Progenitor cell of endocrine pancreas (in vitro differentiated cells): ENCODE results near the gene SLC1A1. TPM values are rescaled to one million over a fixed set of nuclear protein-coding genes. Genes with fewer than 3 reads are reported as not detected.
"Not testable (repeated sequence)": the region's sequence is repeated elsewhere in the genome, so short reads cannot be mapped to it uniquely, and the experiment has no call there.

Source experiments
- DNase-seq: peaks from one replicate; pipeline ENCODE4 v3.0.0; 2021; ENCODE audit warnings: low spot score; ENCODE audit not compliant: unreplicated experiment
- H3K27ac Mint-ChIP-seq: 2 replicates; pipeline ENCODE4 v1.8.0; 2021; ENCODE audit warnings: mild to moderate bottlenecking, moderate library complexity, mixed read lengths
- H3K27me3 Mint-ChIP-seq: 2 replicates; pipeline ENCODE4 v1.8.0; 2021; ENCODE audit warnings: mixed read lengths
- H3K36me3 Mint-ChIP-seq: 2 replicates; pipeline ENCODE4 v1.8.0; 2022; ENCODE audit warnings: mixed read lengths; ENCODE audit not compliant: insufficient read depth
- H3K4me1 Mint-ChIP-seq: 2 replicates; pipeline ENCODE4 v1.8.0; 2021; ENCODE audit warnings: low read depth, mixed read lengths
- H3K4me3 Mint-ChIP-seq: 2 replicates; pipeline ENCODE4 v1.8.0; 2021; ENCODE audit warnings: low read depth, mild to moderate bottlenecking, moderate library complexity, mixed read lengths
- H3K9me3 Mint-ChIP-seq: 2 replicates; pipeline ENCODE4 v1.8.0; 2021; ENCODE audit warnings: low read depth, mixed read lengths
- total RNA-seq: library from RNA; stranded (reverse); gene quantifications from 2 replicates; pipeline ENCODE4 v1.2.1, GENCODE V29; 2021
- TF ChIP-seq, protein P1 (sequence below): fragments of 200-600 bp; sonication (generic); IDR thresholded peaks from one replicate; pipeline ENCODE4 v1.5.0; 2021; ENCODE audit warnings: antibody characterized with exemption, mild to moderate bottlenecking; ENCODE audit not compliant: unreplicated experiment

The SLC1A1 gene
- total RNA-seq, 1 donor from 2014 or later, result 3.8 TPM

DNA sequence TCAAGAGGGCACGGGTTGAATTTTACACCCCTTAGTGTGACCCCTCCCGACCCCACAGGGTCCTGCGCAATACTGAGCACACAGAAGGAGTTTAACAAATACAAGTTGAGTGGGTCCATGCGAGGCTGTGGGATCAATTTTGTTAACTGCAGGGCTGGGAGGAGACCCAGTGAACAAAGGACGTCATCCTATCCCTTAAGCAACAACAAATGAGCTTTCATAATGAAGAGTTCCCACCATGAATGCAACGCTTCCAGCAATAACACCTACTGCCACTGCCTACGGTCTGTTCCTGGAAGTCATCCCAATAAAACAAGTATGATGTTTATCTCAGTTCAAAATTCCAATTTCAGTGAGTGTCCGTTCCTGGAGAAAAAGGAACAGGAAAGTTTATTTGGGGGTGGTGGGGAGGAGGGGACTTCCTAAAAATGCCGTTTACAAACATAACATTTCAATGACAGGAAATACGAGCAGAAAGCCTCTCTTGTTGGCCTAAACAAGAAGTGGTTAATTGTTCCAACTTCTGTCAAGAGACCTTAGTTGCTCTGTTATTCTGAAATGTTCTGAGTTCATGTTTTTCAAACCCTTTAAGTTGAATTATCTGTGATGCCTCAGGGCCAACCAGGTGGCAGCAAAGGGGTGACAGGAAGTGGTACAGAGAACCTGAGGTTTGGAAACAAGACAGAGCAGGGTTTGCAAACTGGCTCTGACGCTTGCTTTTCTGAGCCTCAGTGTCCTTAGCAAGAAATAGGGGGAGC is 106.1 kb downstream of the SLC1A1 start:
- Mint-ChIP-seq H3K36me3 (no peaks in the 10 kb centered on the region), H3K4me1 (no peaks in the 10 kb centered on the region), H3K27ac (no peak overlapping the region), H3K27me3 (no peaks in the 10 kb centered on the region), H3K4me3 (no peak overlapping the region), H3K9me3 (no peaks in the 10 kb centered on the region)
- TF ChIP-seq, protein P1, sequence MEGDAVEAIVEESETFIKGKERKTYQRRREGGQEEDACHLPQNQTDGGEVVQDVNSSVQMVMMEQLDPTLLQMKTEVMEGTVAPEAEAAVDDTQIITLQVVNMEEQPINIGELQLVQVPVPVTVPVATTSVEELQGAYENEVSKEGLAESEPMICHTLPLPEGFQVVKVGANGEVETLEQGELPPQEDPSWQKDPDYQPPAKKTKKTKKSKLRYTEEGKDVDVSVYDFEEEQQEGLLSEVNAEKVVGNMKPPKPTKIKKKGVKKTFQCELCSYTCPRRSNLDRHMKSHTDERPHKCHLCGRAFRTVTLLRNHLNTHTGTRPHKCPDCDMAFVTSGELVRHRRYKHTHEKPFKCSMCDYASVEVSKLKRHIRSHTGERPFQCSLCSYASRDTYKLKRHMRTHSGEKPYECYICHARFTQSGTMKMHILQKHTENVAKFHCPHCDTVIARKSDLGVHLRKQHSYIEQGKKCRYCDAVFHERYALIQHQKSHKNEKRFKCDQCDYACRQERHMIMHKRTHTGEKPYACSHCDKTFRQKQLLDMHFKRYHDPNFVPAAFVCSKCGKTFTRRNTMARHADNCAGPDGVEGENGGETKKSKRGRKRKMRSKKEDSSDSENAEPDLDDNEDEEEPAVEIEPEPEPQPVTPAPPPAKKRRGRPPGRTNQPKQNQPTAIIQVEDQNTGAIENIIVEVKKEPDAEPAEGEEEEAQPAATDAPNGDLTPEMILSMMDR, result no peak
- no peak for DNase-seq

DNA sequence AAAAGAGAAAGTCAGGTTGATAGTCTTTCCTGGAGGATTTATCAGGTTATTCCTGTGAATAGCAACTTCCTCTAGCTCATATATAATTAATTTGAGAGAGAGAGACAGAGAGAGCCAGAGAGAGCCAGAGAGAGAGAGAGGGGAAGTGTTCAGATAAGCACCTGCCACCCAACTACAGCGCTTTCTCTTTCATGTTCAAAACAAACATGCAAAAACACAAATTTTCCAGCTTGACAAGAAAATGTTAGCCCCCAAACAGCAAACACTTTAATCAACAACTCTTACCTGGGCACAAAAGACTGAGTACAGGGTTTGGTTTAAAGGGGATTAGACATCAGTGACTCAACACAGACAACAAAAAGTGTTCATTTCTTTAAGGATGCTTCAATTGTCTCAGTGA is 110.1 kb downstream of the SLC1A1 start:
- peaks cover 2% of the 10 kb centered on the region for H3K36me3 Mint-ChIP-seq
- no peaks in the 10 kb centered on the region for H3K9me3 Mint-ChIP-seq
- H3K27ac Mint-ChIP-seq, result no peak overlapping the region
- DNase-seq, result no peak
- H3K27me3 Mint-ChIP-seq, result no peaks in the 10 kb centered on the region
- no peaks in the 10 kb centered on the region for H3K4me1 Mint-ChIP-seq
- TF ChIP-seq, protein P1, result no peak
- H3K4me3 Mint-ChIP-seq, result no peak overlapping the region

DNA sequence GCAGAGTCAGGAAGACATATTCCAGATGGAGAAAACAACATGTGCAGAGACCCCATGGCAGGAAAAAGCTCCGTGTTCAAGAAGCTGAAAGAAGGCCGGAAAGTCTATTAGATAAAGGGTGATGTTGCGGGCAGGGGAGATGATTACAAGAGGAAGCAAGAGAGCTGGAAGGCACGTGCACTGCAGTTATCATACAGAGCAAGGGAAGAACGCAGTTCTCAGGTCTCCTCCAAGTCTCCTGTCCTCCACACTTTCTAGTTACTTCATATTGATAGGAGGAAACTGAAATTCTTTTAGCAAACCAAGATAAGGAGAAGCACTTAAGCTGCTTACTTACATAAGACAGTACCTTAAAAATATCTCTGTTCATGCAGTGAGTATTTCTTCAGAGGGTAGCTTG is 113.6 kb downstream of the SLC1A1 start:
- TF ChIP-seq, protein P1, result no peak
- Mint-ChIP-seq H3K27me3 (no peaks in the 10 kb centered on the region), H3K4me1 (no peaks in the 10 kb centered on the region), H3K9me3 (no peaks in the 10 kb centered on the region), H3K36me3 (peaks cover 3% of the 10 kb centered on the region), H3K27ac (no peak overlapping the region), H3K4me3 (no peak overlapping the region)
- DNase-seq, result no peak

DNA sequence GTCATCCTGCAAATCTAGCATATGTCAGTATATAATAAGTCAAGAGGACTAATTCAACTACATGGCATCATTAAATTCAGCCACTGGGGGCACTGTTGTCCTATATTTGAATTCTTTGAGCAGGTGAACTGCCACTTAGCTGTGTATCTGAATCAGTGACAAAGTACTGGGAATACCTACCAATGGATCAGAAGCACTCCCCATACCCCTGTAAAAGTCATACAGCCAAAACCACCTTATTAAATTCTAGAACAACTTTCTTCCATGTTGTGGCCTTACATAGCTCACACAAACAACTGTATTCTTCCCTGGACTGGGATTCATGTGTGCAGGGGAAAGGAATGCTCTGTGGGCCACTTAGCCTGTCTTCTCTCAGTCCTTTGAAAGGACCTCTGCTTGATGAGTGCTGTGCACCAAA is 114.4 kb downstream of the SLC1A1 start:
- TF ChIP-seq, protein P1, result peak; percentile 79
- DNase-seq, result peak; percentile 54
- no peaks in the 10 kb centered on the region for H3K27me3 Mint-ChIP-seq

DNA sequence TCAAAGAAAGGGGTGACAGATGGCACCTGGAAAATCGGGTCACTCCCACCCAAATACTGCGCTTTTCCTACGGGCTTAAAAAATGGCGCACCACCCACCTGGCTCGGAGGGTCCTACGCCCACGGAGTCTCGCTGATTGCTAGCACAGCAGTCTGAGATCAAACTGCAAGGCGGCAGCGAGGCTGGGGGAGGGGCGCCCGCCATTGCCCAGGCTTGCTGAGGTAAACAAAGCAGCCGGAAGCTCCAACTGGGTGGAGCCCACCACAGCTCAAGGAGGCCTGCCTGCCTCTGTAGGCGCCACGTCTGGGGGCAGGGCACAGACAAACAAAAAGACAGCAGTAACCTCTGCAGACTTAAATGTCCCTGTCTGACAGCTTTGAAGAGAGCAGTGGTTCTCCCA is 115.8 kb downstream of the SLC1A1 start:
- H3K4me1 Mint-ChIP-seq, H3K4me3 Mint-ChIP-seq, H3K27me3 Mint-ChIP-seq, H3K27ac Mint-ChIP-seq, DNase-seq, H3K9me3 Mint-ChIP-seq, H3K36me3 Mint-ChIP-seq: not testable (repeated sequence)

More for the DNA sequence above, 114.4 kb downstream of the SLC1A1 start:
- peak overlapping the region; percentile 71 for H3K27ac Mint-ChIP-seq
- no peaks in the 10 kb centered on the region for H3K4me1 Mint-ChIP-seq
- no peaks in the 10 kb centered on the region for H3K9me3 Mint-ChIP-seq
- peaks cover 3% of the 10 kb centered on the region for H3K36me3 Mint-ChIP-seq
- no peak overlapping the region for H3K4me3 Mint-ChIP-seq

DNA sequence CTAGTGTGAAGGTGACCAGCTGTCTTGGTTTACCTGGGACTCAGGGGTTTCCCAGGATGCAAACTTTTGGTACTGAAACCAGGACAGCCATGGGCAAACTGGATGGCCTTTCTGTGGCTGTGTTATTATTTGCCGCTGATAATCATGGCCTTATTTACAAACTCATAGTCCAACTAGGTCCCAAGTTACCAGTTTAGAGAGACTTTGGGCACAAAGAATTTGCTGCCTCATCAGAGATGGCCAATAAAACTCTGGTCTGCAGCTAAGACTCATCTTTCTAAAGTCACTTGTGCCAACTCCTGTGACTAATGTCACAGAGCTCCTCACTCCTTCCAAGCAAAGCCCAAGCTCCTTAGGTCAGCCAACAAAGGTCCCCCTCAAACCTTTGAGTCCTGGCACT is 124.4 kb downstream of the SLC1A1 start:
- Mint-ChIP-seq H3K4me3 (no peak overlapping the region), H3K27me3 (no peaks in the 10 kb centered on the region), H3K9me3 (no peaks in the 10 kb centered on the region), H3K36me3 (peaks cover 5% of the 10 kb centered on the region), H3K4me1 (peaks cover 3% of the 10 kb centered on the region), H3K27ac (no peak overlapping the region)
- no peak for DNase-seq
- TF ChIP-seq, protein P1, result no peak
